Measurements from ENCODE around the gene TSEN15.

DNA sequence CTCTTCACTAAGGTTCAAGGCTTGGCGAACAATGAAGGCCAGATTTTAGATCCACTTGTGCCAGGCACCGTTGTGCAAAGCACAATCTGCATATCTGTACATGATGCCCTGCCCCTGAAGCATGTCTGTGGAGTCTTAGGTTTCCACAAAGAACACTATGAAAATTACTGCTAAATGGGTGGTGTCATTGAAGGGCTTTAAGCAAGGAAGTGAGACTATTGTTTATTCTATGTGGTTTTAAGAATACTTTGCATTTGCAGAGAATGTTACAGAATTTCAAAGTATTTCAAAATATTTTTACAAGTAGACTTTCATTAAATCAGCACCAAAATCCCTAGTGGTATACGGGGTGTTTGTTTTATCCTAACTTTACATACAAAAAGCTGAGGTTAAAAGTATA is 8.8 kb downstream of the TSEN15 start:
- no peak for TF ChIP-seq POLR2AphosphoS5 (IDR thresholded peaks at IDR 0.05; ENCODE audit: low read length)
- no peak for TF ChIP-seq POLR2A (IDR thresholded peaks at IDR 0.05; ENCODE audit: low read depth, low read length)
- no peak for TF ChIP-seq SPI1 (IDR thresholded peaks at IDR 0.05; ENCODE audit: borderline replicate concordance, insufficient read depth, low read depth, low read length)
- no peak for TF ChIP-seq CTCF (IDR thresholded peaks at IDR 0.05 in 2 of 3, conservative IDR thresholded peaks at IDR 0.05 in 1 of 3; ENCODE audit: control insufficient read depth in 2 of 3, extremely low read depth in 1 of 3, insufficient read depth in 1 of 3, low read depth in 3 of 3, low read length in 3 of 3)
- TF ChIP-seq FOS (IDR thresholded peaks at IDR 0.05; ENCODE audit: borderline replicate concordance, extremely low read depth, insufficient read length) = no peak
- TF ChIP-seq TCF12 (IDR thresholded peaks at IDR 0.05; ENCODE audit: low read depth, low read length) = no peak
- TF ChIP-seq NR2F1 (conservative IDR thresholded peaks at IDR 0.05) = no peak
- TF ChIP-seq CHD1 (IDR thresholded peaks at IDR 0.05; ENCODE audit: low read depth, low read length) = no peak
- no peak for TF ChIP-seq MYB (IDR thresholded peaks at IDR 0.05; ENCODE audit: borderline replicate concordance, low read depth, low read length)
- TF ChIP-seq EZH2 (IDR thresholded peaks at IDR 0.05; ENCODE audit: borderline replicate concordance, control insufficient read depth, low read depth, low read length) = no peak
- TF ChIP-seq RAD21 (IDR thresholded peaks at IDR 0.05; ENCODE audit: insufficient read depth, low read depth, low read length) = no peak
- TF ChIP-seq, protein P1, sequence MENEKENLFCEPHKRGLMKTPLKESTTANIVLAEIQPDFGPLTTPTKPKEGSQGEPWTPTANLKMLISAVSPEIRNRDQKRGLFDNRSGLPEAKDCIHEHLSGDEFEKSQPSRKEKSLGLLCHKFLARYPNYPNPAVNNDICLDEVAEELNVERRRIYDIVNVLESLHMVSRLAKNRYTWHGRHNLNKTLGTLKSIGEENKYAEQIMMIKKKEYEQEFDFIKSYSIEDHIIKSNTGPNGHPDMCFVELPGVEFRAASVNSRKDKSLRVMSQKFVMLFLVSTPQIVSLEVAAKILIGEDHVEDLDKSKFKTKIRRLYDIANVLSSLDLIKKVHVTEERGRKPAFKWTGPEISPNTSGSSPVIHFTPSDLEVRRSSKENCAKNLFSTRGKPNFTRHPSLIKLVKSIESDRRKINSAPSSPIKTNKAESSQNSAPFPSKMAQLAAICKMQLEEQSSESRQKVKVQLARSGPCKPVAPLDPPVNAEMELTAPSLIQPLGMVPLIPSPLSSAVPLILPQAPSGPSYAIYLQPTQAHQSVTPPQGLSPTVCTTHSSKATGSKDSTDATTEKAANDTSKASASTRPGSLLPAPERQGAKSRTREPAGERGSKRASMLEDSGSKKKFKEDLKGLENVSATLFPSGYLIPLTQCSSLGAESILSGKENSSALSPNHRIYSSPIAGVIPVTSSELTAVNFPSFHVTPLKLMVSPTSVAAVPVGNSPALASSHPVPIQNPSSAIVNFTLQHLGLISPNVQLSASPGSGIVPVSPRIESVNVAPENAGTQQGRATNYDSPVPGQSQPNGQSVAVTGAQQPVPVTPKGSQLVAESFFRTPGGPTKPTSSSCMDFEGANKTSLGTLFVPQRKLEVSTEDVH (IDR thresholded peaks at IDR 0.05; ENCODE audit: low read depth, partially characterized antibody) = no peak
- no peak for TF ChIP-seq ATF7 (IDR thresholded peaks at IDR 0.05; ENCODE audit: low read depth)
